K562 (cell line): ENCODE results near the gene PRR14. TPM values are rescaled to one million over a fixed set of nuclear protein-coding genes. Genes with fewer than 3 reads are reported as not detected.

ENCODE experiments used
- AFF4 ChIP-seq: sonication (generic); formaldehyde crosslinking; IDR thresholded peaks from 2 replicates; pipeline ENCODE4 v1.8.0; 2023; ENCODE audit warnings: mild to moderate bottlenecking, missing genetic modification reagents
- ARHGAP35 ChIP-seq: fragments of 450-650 bp; IDR thresholded peaks from 2 replicates; pipeline ENCODE4 v1.6.1; 2018; ENCODE audit not compliant: partially characterized antibody
- ARID3B ChIP-seq: fragments of 250-450 bp; sonication (Bioruptor Pico); IDR thresholded peaks from 2 replicates; pipeline ENCODE4 v1.4.0; 2020; ENCODE audit warnings: borderline replicate concordance
- CHD4 ChIP-seq: fragments of 200-600 bp; sonication (generic); IDR thresholded peaks from 3 replicates; pipeline ENCODE4 v1.6.1; 2012; ENCODE audit warnings: low read depth, mild to moderate bottlenecking, mixed read lengths, low read length, inconsistent platforms; ENCODE audit not compliant: insufficient read depth, insufficient replicate concordance, poor library complexity, severe bottlenecking
- CTCF ChIP-seq, 3 experiments: IDR thresholded peaks in 2 of 3; conservative IDR thresholded peaks in 1 of 3; 2 replicates each; pipeline ENCODE4 v1.5.1; 2011 to 2012; ENCODE audit warnings: low read length in 3 of 3, mild to moderate bottlenecking in 3 of 3, control low read depth in 2 of 3, improper control_type of control experiment in 1 of 3, inconsistent platforms in 1 of 3, low read depth in 1 of 3, mixed read lengths in 1 of 3, moderate library complexity in 1 of 3; ENCODE audit not compliant: insufficient read depth in 2 of 3
- ERF ChIP-seq: fragments of 450-650 bp; formaldehyde crosslinking; IDR thresholded peaks from 2 replicates; pipeline ENCODE4 v1.4.0; 2020; ENCODE audit warnings: mild to moderate bottlenecking, mixed read lengths
- MAFF ChIP-seq: IDR thresholded peaks from 2 replicates; pipeline ENCODE4 v1.6.1; 2012; ENCODE audit warnings: low read length, improper control_type of control experiment
- MAX ChIP-seq: sonication (generic); formaldehyde crosslinking; IDR thresholded peaks from 2 replicates; pipeline ENCODE4 v1.9.0; 2022; ENCODE audit warnings: mild to moderate bottlenecking, missing genetic modification reagents
- MCM2 ChIP-seq: fragments of 450-650 bp; IDR thresholded peaks from 2 replicates; pipeline ENCODE4 v1.6.1; 2017; ENCODE audit warnings: low read depth, mild to moderate bottlenecking
- MTA3 ChIP-seq: fragments of 450-650 bp; formaldehyde crosslinking; IDR thresholded peaks from 2 replicates; pipeline ENCODE4 v1.6.1; 2017; ENCODE audit warnings: mild to moderate bottlenecking, borderline replicate concordance
- RAD21 ChIP-seq, 2 experiments: fragments of 250-450 bp in 1 of 2; fragments of 450-650 bp in 1 of 2; sonication (Bioruptor Pico) in 1 of 2; formaldehyde crosslinking in 1 of 2; IDR thresholded peaks in 1 of 2; conservative IDR thresholded peaks in 1 of 2; 2 replicates each; pipeline versions ENCODE4 v1.4.0 to v1.8.0; 2020 to 2022; ENCODE audit warnings: mild to moderate bottlenecking in 2 of 2, moderate library complexity in 1 of 2
- RBFOX2 ChIP-seq: fragments of 200-400 bp; formaldehyde crosslinking; IDR thresholded peaks from 2 replicates; pipeline ENCODE4 v1.6.1; 2017; ENCODE audit warnings: low read depth, mild to moderate bottlenecking, low read length, moderate library complexity
- SIRT6 ChIP-seq: IDR thresholded peaks from one replicate; pipeline ENCODE4 v1.6.1; 2012; ENCODE audit warnings: low read depth, mild to moderate bottlenecking, control low read depth, inconsistent platforms, low read length, moderate library complexity
- SNRNP70 ChIP-seq: fragments of 200-400 bp; formaldehyde crosslinking; optimal IDR thresholded peaks from 2 replicates; pipeline ENCODE3; 2017; ENCODE audit warnings: low read depth, low read length
- ZBTB9 ChIP-seq: fragments of 450-650 bp; formaldehyde crosslinking; IDR thresholded peaks from 2 replicates; pipeline ENCODE4 v1.4.0; 2020; ENCODE audit warnings: mild to moderate bottlenecking, moderate library complexity
- ZNF589 ChIP-seq: fragments of 200-800 bp; sonication (Bioruptor generic); IDR thresholded peaks from 2 replicates; pipeline ENCODE4 v1.6.1; 2016; ENCODE audit warnings: low read depth, missing genetic modification characterization, missing compliant biosample characterization
- ZSCAN32 ChIP-seq: fragments of 450-650 bp; formaldehyde crosslinking; IDR thresholded peaks from 2 replicates; pipeline ENCODE4 v1.4.0; 2020; ENCODE audit warnings: mild to moderate bottlenecking, moderate library complexity
- polyA plus RNA-seq, 8 experiments: library from polyadenylated mRNA; depleted of rRNA in 4 of 8; stranded (reverse) in 5 of 8; unstranded in 3 of 8; fragments of >200 nt; fragmentation: Nextera tagmentation in 2 of 8; fragmentation: Illumina TruSeq in 1 of 8; extraction: Ambion mirVana in 2 of 8; extraction: Trizol in 1 of 8; gene quantifications; 2 replicates each; pipeline versions ENCODE4 v1.2.1 to v1.2.3, GENCODE V29; 2011 to 2014; ENCODE audit warnings: inconsistent platforms in 1 of 8, missing spikeins in 1 of 8
- total RNA-seq, 7 experiments: library from RNA; depleted of rRNA in 6 of 7; stranded (reverse); fragments of >200 nt in 6 of 7; fragmentation: Illumina TruSeq in 2 of 7; extraction: Trizol in 2 of 7; gene quantifications; 2 replicates each; pipeline versions ENCODE4 v1.2.1 to v1.2.3, GENCODE V29; 2011 to 2021; ENCODE audit warnings: low replicate concordance in 1 of 7

PRR14 gene
- total and polyA plus RNA-seq, 9 of the 15 experiments (the other 6 are each of a cell fraction or from before 2014, with no cell fraction given), result 2.2 to 63.1 (median 11.5) TPM

- TF ChIP-seq ARID3B (peak; percentile 37; the same call in 1 of the 2 replicates), AFF4 (CRISPR knock-in tag) (peak; percentile 23; the same call in 1 of the 2 replicates), ZSCAN32 (CRISPR knock-in tag) (no peak), RAD21 (CRISPR knock-in tag; conservative IDR thresholded peaks at IDR 0.05 in 1 of 2, IDR thresholded peaks at IDR 0.05 in 1 of 2) (no peak), MTA3 (peak; percentile 84), CTCF (IDR thresholded peaks at IDR 0.05 in 2 of 3, conservative IDR thresholded peaks at IDR 0.05 in 1 of 3; ENCODE audit: insufficient read depth in 2 of 3, low read depth in 1 of 3, low read length in 3 of 3) (peak in 1 of 3 experiments; percentile 33; a peak in 2 of 6 replicates), SNRNP70 (no peak), ZNF589 (CRISPR knock-in tag) (peak; percentile 53; the same call in 1 of the 2 replicates), RBFOX2 (peak; percentile 98), MAX (CRISPR knock-in tag) (peak; percentile 80), CHD4 (no peak), ARHGAP35 (peak; percentile 96), SIRT6 (peak; percentile 49), ZBTB9 (peak; percentile 77), MAFF (peak; percentile 65; the same call in 1 of the 2 replicates), ERF (CRISPR knock-in tag) (peak; percentile 77; the same call in 1 of the 2 replicates), MCM2 (no peak)
Measured at GRCh38 chr16:30698139-30698815, 47.5 kb downstream of the PRR14 start (continued).
